Fibroblast of lung (primary cell): Measurements from ENCODE around the gene COL5A3.

ENCODE experiments used
- CTCF ChIP-seq, 2 donors: IDR thresholded peaks in 1 of 2; conservative IDR thresholded peaks in 1 of 2; 1 replicate in 1 of 2; 2 replicates in 1 of 2; pipeline ENCODE4 v1.5.1; 2011 to 2012; ENCODE audit warnings: low read length in 2 of 2, control low read depth in 1 of 2, inconsistent platforms in 1 of 2, low read depth in 1 of 2, mild to moderate bottlenecking in 1 of 2
- EZH2 ChIP-seq: IDR thresholded peaks from 2 replicates; pipeline ENCODE4 v1.5.1; 2012; ENCODE audit warnings: low read length, control low read depth, mild to moderate bottlenecking; ENCODE audit errors: missing control alignments

- TF ChIP-seq CTCF (conservative IDR thresholded peaks at IDR 0.05 in 1 of 2, IDR thresholded peaks at IDR 0.05 in 1 of 2; ENCODE audit: low read depth in 1 of 2, low read length in 2 of 2) (no peak), EZH2 (no peak)
These were observed 23.5 kb downstream of the COL5A3 start for GRCh38 chr19:9986787-9987281.
